Spleen (tissue), 3 donors: Measurements from ENCODE around the gene SNRPE.

ENCODE experiments used
- POLR2A ChIP-seq, 3 donors: fragments of 450-650 bp; IDR thresholded peaks; one replicate each; pipeline ENCODE4 v1.5.1; 2017; ENCODE audit warnings: antibody characterized with exemption in 3 of 3, mild to moderate bottlenecking in 1 of 3
- POLR2AphosphoS5 ChIP-seq, 3 donors: sonication (generic); formaldehyde crosslinking; IDR thresholded peaks; one replicate each; pipeline ENCODE4 v1.5.1; 2017; ENCODE audit warnings: antibody characterized with exemption in 3 of 3

DNA sequence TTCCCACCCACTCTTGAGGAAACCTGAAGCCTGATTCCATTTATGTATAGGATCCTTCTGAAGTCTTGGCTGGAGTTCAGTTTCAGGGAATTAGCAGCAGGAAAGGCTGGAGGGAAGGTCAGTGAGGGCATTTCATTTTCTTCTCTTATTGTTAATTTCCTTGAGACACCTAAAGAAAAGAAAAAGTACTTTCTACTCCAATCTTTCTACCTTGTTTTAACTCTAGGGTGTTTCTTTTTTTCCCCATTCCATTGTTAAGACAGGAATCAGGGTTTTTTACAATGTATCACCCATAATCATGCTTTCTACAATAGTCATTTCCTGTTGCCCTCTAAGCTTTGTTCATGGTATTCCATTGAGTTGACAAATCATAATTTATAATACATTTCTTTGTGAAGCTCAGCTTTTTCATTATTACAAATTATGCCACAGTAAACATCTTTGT, 27.4 kb downstream of the SNRPE start:
- TF ChIP-seq POLR2AphosphoS5 (IDR thresholded peaks at IDR 0.05) (no peak), POLR2A (IDR thresholded peaks at IDR 0.05) (no peak)
